HG03103 (cell line): ENCODE measurements around the gene WWOX.

ENCODE experiments used
- ATAC-seq: cut with Tn5 transposase; IDR thresholded peaks from one replicate; pipeline ENCODE4 v1.9.1; 2021; ENCODE audit warnings: low read depth; ENCODE audit not compliant: unreplicated experiment

WWOX gene

DNA sequence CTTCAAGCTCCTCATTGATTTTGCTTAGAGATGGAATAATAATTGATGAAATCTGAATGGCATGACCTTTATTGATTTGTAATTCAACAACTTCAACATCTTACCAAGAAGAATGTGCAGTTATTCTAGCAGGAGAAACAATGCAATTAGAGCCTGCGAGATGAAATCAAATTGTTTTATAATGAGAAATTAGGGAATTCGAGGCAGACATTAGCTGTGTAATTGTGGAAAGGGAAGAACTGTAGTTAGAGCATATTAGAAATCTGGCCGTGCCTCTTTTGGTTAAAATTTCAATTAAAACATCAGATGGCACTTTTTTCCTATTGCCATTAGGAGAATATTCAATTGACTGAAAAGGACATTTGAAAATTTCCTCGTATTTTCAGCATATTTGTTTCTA is 325.8 kb downstream of the WWOX start:
- ATAC-seq, result no peak

DNA sequence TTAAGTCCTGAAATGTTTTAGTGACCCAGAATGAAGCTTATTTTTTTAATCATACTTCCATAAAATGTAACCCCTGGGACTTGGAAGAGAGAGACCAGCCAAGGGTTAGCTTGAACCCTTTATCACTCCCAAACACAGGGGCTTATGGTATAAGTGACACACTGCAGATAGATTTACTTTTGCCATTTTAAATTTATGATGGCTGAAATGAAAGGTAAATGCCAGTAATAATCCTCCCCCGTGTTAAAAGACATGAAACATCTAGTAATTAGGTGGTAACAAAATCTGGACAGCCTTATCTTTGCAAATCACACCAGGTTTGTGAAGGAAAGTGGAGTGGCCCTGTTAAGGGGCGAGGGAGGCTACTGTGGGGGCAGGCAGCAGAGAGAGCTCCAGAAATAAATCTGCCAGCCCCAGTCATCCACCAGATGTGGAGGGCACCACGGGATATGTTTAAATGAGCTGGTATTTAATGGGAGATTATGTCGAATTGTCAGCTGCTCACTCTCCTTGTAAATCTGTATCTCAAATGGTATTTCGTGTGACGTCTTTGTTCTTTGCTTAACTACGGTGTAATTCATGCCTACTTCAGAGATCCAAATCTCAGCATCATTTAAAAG is 326.5 kb downstream of the WWOX start:
- ATAC-seq, result no peak

DNA sequence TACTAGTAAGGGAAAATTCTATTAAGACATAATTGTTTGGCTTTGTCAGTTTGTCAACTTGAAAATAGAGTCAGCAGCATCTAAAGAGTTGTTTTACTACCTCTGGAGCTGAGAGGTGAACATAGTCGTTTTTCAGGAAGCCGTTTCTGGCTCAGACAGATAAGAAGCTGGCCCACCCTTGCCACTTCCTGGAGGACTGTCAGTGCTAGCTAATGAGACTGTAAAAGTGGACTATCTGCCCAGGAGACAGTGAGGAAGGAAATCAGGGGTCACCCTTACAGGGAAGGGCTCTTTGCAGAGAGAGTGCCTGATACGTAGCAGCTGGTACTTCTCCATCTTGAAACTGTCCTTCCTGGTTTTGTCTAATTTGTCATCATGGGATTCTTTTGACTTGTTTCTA is 328.7 kb downstream of the WWOX start:
- ATAC-seq, result no peak

DNA sequence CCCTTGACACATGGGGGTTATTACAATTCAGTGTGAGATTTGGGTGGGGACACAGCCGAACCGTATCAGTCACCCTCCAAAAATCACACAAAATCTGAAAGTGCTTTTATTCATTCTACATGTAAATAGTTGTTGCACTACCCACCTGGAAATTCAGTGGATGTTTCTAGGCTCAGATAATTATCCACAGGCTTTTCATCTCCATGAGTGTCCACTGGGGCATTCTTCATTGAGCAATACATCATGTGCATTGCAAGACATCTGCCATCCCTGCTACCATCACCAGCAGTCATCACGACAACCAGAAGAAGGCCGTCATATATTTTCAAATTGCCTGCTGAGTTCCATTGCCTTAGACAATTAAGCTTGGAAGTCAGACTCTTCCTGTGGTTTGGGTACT is 330.8 kb downstream of the WWOX start:
- no peak for ATAC-seq

DNA sequence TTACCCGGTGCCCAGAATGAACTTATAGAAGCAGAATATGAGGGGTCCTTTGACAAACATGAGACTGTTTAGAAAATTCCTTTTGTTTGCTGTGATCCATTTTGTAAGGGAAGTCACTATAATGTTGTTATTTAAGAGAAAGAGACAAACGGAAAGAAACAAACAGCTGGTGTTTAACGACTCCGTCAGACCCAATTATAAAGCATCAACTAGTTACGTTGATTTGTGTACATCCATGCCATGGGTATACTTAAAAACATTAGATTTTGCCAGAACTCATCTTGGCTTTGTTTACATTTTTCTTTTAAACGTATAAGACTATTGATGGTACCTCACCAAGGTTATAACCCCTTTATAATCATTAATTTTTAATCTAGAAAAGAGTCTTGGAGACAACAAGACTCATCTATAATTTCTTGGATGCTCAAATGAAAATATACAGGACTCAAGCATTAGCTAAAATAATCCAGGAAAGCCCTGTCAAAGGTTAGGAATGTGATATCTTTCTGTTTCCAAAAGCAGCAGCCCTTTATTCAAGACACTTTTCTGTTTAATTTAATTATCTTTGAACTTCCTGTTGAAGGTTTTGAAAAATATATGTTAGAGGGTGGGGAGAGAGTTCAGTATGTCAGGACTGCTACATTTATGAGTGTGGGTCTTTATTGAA is 331.7 kb downstream of the WWOX start:
- ATAC-seq, result no peak

DNA sequence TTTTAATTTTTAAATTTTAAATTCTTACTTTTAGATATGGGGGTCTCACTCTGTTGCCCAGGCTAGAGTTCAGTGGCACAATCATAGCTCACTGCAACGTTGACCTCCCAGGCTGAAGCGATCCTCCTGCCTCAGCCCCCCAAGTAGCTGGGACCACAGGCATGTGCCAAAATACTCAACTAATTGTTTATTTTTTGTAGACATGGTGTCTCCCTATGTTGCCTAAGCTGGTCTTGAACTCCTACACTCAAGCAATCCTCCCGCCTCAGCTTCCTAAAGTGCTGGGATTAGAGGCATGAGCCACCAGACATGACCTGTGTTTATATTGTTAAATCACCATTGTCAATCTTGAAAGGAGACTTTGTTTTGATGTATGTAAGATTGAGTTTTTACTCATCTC is 332.2 kb downstream of the WWOX start:
- ATAC-seq, result no peak

DNA sequence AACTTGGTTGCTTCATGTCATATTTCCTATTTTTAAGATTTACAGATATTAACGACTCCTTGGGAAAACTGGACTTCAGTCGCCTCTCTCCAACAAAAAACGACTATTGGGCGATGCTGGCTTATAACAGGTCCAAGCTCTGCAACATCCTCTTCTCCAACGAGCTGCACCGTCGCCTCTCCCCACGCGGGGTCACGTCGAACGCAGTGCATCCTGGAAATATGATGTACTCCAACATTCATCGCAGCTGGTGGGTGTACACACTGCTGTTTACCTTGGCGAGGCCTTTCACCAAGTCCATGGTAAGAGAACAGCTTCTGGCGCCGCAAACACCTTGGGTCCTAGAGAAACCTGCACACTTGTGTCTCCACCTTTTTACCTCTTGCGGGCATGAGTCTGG is 333.0 kb downstream of the WWOX start:
- no peak for ATAC-seq

DNA sequence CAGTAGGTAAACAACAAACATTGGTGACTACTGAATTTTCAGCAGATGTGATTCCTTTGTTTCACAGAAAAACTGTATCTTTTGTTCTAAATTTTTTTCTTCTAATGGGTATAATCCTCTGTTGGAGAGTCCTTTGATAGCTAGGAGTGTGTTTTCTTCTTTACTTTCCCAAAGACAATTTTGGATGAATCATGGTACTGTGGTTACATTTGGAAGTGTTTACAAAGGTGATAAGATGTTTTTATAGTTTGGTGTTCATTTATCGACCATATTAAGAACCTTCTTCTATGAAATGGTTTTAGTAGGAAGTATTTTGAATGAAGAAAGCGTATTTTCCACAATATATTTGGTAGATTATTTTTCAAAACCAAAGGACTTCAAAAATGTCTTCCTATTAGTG is 333.7 kb downstream of the WWOX start:
- no peak for ATAC-seq

DNA sequence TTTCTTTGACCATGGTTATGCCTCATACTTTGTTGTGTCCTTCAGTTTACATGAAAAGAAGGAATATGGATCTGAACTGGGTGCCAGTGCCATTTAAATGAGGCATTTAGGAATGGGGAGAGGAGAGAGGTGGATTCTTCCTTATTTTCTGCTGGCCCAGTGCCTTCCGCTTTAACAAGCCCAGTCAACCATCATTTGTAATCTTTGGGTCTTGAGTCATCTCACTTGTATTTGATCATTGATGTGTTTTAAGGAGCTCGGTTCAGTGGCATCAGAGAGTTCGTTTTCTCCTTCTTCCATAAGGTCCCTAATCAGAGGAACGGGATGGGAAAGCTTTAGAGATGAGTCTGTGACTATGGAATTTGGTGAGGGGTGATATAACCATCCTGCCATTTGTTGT is 334.9 kb downstream of the WWOX start:
- no peak for ATAC-seq

DNA sequence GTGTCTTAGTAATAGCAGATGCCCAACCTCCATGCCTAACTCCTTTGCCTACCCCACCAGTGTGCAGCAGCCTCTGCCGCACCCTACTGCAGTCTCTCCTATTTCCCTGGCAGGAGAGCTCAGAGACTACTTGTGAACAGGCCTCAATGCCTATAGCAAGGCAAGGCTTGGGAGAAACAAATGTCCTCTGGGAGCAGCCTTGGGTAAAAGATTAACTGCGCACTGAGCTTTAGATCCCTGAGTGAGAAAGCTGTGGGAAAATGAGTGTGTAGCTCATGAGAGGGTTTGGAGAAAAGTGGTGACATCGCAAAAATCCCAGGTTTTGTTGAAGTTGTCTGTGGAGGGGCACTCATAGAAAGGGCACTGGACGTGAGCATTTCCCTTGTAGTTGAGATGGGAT is 335.8 kb downstream of the WWOX start:
- no peak for ATAC-seq

DNA sequence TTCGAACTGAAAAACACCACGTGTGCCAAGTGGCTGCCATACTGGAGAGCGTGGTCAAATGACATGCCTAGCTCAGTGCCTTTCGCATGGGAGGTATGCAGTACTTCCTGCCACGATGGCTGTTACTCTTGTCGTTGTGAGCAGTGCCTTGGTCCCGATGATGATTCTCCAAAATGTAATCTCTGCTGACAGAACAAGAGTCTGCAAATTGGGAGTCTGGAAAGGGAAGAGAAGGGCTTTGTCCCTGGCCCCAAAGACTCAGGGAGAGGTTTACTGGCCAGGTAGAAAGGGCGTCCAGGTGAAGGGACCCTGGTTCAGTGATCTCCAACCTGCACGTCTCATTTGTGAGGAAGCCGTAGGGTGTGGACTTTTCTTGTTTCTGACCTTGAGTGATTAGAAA is 336.6 kb downstream of the WWOX start:
- no peak for ATAC-seq

DNA sequence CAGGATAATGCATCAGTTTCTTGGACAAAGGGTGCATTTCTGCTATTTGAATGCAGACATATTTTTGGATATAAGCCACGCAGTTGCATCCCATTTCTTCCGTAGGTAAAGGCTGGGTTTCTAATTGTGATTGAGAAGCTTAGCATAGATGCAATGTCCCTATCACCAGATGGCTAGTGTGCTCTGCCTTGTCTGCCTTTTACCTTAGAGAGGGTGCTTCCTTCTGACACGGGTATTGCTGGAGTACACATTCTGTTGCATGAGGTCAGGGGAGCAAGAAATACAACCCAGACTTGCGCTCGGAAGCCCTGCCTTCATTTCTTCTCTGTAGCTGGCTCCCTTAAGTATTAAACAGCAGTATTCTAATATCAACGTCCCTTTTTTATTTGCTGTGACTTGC is 337.4 kb downstream of the WWOX start:
- no peak for ATAC-seq

DNA sequence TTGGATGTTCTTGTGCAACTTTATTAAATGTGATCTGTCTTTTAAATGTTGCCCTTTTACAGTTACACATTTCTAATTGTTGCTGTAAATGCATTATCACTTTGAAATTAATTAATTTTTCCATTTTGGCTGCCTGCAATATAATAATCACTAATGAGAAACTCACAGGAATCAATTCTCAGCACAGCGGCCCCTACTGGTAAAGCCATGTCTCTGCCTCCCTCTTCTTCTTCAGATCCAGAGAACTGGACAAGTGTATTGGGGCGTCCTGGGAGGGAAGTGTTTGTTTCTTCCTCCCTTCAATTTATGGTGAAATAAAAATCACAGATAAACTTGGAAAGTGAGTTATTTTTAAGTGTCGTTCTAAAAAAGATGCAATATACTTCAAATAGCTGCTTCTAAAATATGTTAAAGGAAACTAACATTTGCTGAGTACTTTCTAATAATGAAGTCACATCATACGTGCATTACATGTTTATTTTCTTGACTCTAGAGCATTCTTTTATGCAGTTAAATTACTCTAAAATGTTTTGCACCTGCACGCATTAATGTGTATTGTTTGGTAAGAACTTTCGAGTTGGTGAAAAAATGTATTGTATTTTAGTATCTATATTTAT is 338.0 kb downstream of the WWOX start:
- ATAC-seq, result no peak

DNA sequence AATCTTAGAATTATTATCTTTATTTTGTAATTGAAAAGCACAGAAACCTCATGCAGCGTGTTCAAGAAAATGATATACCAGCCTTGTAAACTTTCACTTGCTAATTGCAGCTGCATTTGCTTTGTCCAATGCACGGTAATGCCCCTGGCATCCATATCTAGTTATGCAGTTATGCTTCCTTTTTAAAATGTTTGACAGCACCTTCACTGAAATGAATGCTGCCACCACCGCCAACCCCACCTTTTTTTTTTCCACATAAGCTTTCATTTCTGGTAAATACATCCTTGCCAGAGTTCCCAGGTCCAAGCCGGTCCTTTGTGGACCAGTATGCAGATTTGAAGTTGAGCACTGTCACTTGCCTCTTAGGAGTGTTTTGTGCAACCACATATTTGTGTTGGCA is 338.8 kb downstream of the WWOX start:
- no peak for ATAC-seq

DNA sequence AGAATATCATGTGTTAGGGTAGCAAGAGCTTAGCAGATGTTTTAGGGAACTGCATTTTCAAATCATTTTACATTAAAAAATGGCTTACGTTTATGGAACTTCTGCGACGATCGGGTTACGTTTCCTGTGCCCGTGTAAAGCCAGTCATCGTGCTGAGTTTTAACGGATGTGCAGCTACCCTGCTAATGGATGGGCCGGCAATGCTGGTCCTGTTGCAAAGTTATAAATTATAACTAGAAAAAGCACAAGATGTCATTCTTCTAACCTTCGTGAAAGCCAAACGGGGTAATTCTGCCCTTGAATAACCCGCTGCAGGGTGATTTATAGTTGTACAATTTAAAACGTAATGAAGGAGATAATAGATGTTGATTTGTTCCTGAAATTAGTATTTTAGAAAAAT is 339.2 kb downstream of the WWOX start:
- ATAC-seq, result no peak

DNA sequence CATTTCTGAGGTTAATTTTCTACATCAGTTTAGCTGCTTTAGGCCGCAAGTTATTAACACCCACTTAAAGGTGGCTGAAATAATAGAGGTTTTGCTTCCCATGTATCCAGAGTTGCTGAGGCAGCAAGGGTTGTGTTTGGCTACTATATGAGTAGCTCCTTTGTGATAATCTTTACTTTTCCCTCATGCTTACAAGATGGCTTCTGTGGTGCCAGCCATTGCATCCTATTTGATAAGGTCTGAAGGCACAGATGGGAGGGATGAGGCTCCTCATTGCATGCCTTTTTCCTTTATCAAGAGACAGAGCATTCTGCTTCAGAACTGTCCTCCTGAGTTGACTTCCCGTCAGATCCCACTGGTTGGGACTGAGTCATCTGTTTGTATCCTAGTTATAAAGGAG is 340.2 kb downstream of the WWOX start:
- no peak for ATAC-seq

DNA sequence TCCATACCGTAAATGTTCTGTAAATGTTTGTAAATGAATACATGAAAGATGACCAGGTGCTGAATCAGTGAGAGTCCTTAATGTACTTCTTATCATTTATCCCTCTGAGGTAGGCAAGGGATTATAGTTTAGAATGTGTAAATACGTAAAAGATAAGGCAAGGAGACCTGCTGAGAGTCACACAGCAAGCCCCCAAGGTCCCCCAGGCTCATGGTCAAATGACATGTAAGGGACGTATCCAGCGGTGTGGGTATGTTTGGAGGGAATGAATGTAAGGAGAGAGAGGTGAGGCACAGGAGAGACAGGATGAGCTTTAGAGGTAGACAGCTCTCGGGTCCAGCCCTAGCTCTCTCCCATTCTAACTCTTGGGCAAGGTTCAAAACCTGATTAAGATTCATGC is 341.8 kb downstream of the WWOX start:
- no peak for ATAC-seq

DNA sequence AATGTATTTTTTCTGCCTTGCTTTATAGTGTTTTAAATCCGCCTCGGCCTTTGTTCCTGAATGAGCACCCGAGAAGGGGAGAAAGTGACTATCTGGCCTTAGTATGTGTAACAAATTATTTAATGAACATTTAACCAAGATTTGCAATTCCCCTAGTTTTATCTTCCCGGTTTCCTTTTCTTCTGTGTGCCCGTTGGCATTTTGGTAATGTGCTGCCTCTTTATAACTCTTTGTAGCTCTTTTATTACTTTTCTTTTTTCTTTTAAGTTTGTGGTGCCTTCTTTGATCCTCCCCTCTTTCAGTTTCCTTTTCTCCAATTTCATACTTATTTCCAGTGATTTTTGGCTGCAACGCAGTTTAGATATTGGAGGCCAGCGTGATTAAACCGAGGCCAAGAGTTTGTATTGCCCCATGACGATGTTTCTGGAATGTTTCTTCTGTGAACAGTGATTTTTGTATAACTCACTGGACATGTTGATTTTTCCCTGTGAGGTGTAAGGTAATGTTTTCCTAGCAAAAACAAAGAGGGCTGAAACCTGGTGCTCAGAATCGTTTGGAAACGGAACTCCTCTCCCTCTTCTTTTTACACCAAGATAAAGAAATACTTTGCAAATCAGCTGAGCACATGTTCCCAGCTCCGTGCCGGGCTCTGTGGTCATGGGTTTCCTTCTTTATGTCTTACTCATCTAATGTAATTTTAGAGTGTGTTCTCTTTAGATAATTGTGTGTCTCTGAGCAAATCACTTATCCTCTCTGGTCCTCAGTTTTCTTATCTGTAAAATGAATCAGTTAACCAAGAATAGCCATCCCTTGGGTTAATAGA is 344.3 kb downstream of the WWOX start:
- no peak for ATAC-seq

DNA sequence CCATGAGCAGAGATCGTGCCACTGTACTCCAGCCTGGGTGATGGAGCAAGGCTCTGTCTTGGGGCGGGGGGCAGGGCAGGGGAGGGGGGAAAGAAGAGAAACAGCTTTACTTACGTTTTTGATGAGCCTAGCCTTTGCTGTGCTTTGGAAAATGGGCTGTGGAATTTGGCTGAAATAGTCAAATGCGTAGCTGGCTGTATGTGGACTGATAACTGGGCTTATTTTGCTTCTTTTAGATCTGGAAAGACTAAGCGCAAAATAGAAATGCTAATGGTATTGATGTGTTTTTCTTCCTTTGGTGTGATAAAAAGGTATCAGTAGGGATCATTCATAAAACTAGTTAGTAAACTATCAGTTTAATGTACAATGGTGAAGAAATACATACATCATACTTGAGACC is 346.4 kb downstream of the WWOX start:
- no peak for ATAC-seq

DNA sequence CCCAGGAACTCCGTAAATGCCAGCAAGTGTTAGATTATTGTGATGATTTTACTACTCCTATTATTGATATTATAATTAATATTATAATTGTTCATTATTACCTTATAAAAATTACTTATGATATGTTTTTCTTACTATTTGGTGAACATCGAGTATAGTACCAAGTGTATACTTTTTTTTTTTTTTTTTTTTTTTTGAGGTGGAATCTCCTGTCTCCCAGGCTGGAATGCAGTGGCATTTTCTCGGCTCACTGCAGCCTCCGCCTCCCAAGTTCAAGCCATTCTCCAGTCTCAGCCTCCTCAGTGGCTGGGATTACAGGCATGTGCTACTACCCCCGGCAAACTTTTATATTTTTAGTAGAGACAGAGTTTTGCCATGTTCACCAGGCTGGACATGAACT is 347.0 kb downstream of the WWOX start:
- no peak for ATAC-seq

DNA sequence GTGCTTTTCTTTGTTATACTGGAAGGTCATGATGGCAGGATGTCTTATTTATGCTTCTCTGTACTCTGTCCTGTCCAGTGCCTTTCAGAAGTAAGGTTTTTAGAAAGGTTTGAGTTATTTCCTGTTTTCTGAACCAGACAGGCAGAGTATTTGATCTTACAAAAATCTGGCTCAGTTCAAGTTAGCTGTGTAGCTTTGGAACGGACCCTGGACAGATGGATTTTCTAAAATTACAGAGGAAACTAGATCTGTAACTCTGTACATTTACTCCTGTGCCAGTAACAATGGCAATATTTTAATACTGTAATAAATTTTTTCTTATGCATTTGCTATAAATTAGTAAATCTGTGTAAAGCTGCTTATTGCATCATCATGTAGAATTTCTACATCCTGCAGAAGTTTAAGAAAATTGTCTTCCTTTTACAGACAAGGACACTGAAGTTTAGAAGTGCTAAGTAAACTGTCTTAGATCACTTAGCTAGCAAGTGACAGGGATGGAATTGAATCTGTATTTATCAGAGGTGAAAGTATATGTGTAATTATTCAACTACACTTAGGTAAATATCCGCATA is 347.6 kb downstream of the WWOX start:
- ATAC-seq, result no peak
